H1 (cell line): ENCODE measurements around the gene MAP1B. TPM values are rescaled to one million over a fixed set of nuclear protein-coding genes. Genes with fewer than 3 reads are reported as not detected.

Source experiments
- CHD2 ChIP-seq: IDR thresholded peaks from 2 replicates; pipeline ENCODE4 v1.6.1; 2012; ENCODE audit warnings: low read length, improper control_type of control experiment
- CREB1 ChIP-seq: IDR thresholded peaks from 2 replicates; pipeline ENCODE4 v1.6.1; 2012; ENCODE audit warnings: inconsistent platforms
- KDM4A ChIP-seq: IDR thresholded peaks from one replicate; pipeline ENCODE4 v1.7.1; 2012; ENCODE audit warnings: low read depth, mild to moderate bottlenecking, moderate library complexity, low read length, inconsistent platforms; ENCODE audit not compliant: severe bottlenecking
- KDM5A ChIP-seq: fragments of 200-600 bp; IDR thresholded peaks from 2 replicates; pipeline ENCODE4 v1.7.1; 2012; ENCODE audit warnings: mild to moderate bottlenecking, low read length, inconsistent platforms, mixed read lengths
- POLR2A ChIP-seq, 2 experiments: IDR thresholded peaks; 1 replicate in 1 of 2; 2 replicates in 1 of 2; pipeline ENCODE4 v1.6.1; 2011; ENCODE audit warnings: low read depth in 2 of 2, low read length in 2 of 2, mild to moderate bottlenecking in 2 of 2; ENCODE audit errors: control extremely low read depth in 1 of 2
- RXRA ChIP-seq: IDR thresholded peaks from 2 replicates; pipeline ENCODE4 v1.6.1; 2011; ENCODE audit warnings: low read depth, mild to moderate bottlenecking, low read length, moderate library complexity; ENCODE audit not compliant: insufficient read depth
- TAF1 ChIP-seq: IDR thresholded peaks from 2 replicates; pipeline ENCODE4 v1.6.1; 2011; ENCODE audit warnings: mild to moderate bottlenecking, low read depth, low read length
- TBP ChIP-seq: IDR thresholded peaks from 2 replicates; pipeline ENCODE4 v1.6.1; 2011; ENCODE audit warnings: low read depth, low read length, improper control_type of control experiment
- TCF12 ChIP-seq: IDR thresholded peaks from 2 replicates; pipeline ENCODE4 v1.6.1; 2011; ENCODE audit warnings: low read depth, mild to moderate bottlenecking, low read length
- polyA plus RNA-seq, 7 experiments: library from polyadenylated mRNA; depleted of rRNA in 3 of 7; stranded (reverse) in 5 of 7; unstranded in 2 of 7; fragments of >200 nt in 5 of 7; fragments of 200-250 nt in 2 of 7; gene quantifications; 1 replicate in 5 of 7; 2 replicates in 1 of 7; 4 replicates in 1 of 7; pipeline versions ENCODE4 v1.2.1 to v1.2.3, GENCODE V29; 2011 to 2013; ENCODE audit warnings: missing spikeins in 2 of 7, mixed read lengths in 2 of 7
- total RNA-seq: library from RNA; stranded (reverse); fragmentation: NEBNext Ultra II Directional; extraction: Animal tissue kit (Norgen Biotek cat#: 25700); gene quantifications from 2 replicates; pipeline ENCODE4 v1.2.1, GENCODE V29; 2021

MAP1B gene
- total and polyA plus RNA-seq, 2 of the 8 experiments (the other 6 are each of a cell fraction or from before 2014, with no cell fraction given) = 24.5 to 120 TPM

DNA sequence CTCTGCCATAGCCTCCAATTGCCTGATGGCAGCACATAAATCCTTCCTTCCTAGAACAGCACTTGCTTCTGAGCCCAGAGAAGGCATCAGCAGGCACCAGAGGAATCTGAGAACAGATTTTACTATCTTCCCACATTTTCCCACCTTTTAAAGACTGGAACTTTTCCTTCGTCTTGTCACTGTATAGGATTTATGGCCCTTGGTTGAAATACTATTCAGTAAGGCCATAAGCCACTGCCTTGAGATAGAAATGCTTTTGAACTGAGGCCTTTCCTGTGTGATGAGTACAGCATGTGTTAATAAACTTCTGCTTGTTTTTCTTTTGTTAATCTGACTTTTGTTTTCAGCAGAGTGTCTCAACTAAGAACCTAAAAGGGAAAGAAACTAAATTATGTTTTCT lies 128.4 kb downstream of the MAP1B start (continued):
- TF ChIP-seq TAF1 (no peak), RXRA (no peak), POLR2A (IDR thresholded peaks at IDR 0.05; ENCODE audit: control extremely low read depth in 1 of 2, low read depth in 2 of 2, low read length in 2 of 2) (no peak), KDM5A (no peak), TBP (no peak), CREB1 (no peak), KDM4A (no peak), TCF12 (no peak), CHD2 (no peak)
